ENCODE results near the gene PCDH15.

The PCDH15 gene

DNA sequence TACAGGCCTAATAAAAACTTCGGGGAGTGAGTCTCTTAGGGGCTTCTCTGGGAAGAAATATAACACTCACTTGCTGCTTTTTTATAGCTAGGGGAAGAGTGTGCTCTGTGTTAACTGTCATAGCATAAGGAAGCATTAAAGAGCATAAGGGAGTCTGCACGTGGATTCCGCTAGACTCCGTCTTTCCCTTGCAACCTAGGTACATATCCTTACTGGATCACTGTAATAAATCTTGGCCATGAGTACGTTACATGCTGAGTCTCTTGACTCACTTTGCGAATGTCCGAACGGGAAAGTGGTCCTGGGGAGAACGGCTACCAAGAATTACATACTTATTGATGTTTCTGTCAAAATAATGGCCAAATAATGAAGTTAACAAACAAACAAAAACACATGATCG is 1029.3 kb downstream of the PCDH15 start:
- Histone ChIP-seq H3K4me1 (ENCODE audit: insufficient read depth, low read length) (no peaks in the 10 kb centered on the region), H3K36me3 (ENCODE audit: insufficient read depth, low read length) (no peaks in the 10 kb centered on the region), H3K9me3 (ENCODE audit: control insufficient read depth, insufficient read depth, low read length) (no peaks in the 10 kb centered on the region), H3K9ac (ENCODE audit: low read depth, low read length) (no peak overlapping the region)

DNA sequence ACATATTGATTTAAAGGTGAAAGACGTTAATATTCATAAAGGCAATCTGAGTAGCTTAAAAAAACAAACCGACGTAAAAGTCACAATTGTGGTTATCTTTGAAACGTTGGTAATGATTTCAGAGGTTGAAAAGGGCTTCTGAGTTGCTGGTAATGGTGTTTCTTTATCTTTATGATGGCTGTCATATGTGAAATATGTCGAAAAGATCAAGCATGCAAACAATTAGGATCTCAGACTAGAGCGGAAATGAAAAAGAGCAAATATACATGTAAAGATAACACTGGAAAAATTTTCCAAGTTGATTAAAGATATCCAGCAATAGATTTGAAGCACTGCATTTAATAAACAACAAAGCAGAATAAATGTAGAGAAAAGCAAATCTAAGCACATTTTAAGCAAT is 1030.1 kb downstream of the PCDH15 start:
- Histone ChIP-seq H3K9ac (ENCODE audit: low read depth, low read length) (no peak overlapping the region), H3K4me1 (ENCODE audit: insufficient read depth, low read length) (no peaks in the 10 kb centered on the region), H3K36me3 (ENCODE audit: insufficient read depth, low read length) (no peaks in the 10 kb centered on the region), H3K9me3 (ENCODE audit: control insufficient read depth, insufficient read depth, low read length) (no peaks in the 10 kb centered on the region)

DNA sequence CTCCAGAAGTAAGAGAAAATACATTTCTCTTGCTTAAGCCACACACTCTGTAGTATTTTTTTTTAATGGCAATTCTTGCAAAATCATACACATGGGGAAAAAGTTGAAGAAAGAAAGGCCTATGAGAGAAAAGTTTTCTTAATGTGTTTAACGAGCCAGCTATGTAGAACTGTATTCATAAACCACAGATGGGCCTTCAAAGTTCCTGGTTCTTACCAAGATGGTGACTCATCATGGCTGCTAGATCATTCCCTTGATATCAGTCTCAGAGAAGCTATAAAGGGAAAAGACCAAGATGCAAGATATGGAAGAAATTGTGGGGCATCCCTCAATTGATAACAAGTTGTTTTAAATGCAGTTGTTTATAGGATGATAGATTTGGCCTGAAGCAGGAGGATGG is 1035.7 kb downstream of the PCDH15 start:
- no peaks in the 10 kb centered on the region for H3K4me1 ChIP-seq (ENCODE audit: insufficient read depth, low read length)
- H3K9ac ChIP-seq (ENCODE audit: low read depth, low read length) = no peak overlapping the region
- H3K9me3 ChIP-seq (ENCODE audit: control insufficient read depth, insufficient read depth, low read length) = no peaks in the 10 kb centered on the region; the same call in 1 of the 2 replicates
- H3K36me3 ChIP-seq (ENCODE audit: insufficient read depth, low read length) = no peaks in the 10 kb centered on the region

DNA sequence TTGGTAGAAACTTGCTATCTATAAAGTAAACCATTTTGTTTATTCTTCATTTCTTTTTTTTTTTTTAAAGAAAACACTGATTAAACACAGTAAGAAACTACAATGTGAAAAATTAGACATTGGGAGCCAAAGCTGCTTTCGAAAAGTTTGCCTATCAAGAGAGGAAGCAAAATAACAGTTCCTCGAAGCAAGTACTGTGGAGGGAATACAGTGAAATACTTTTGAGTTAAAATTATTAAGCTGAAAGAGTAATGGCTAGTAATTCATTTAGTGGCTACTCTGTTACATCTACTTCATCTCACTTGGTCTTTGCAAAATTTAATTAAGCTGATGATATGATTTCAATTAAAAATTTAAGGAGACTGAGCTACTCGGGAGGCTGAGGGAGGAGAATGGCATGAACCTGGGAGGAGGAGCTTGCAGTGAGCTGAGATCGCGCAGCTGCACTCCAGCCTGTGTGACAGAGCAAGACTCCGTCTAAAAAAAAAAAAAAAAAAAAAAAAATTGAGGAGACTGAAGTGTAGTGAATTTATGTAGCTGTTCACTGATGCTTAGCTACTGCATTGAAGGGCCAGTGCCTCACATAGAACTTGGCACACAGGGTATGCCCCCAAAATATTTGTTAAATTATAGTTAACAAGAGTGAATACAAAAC is 1046.3 kb downstream of the PCDH15 start:
- no peak overlapping the region for H3K9ac ChIP-seq (ENCODE audit: low read depth, low read length)
- H3K9me3 ChIP-seq (ENCODE audit: control insufficient read depth, insufficient read depth, low read length) = peaks cover 2% of the 10 kb centered on the region; the same call in 1 of the 2 replicates

More for the DNA sequence above, 1046.3 kb downstream of the PCDH15 start:
- Histone ChIP-seq H3K4me1 (ENCODE audit: insufficient read depth, low read length) (no peaks in the 10 kb centered on the region; the same call in 1 of the 2 replicates), H3K36me3 (ENCODE audit: insufficient read depth, low read length) (no peaks in the 10 kb centered on the region)

Measured in ES-I3 (cell line).